ENCODE measurements around the gene TIMM17B. TPM values are rescaled to one million over a fixed set of nuclear protein-coding genes. Genes with fewer than 3 reads are reported as not detected.

Gene TIMM17B
- total RNA-seq (ENCODE audit: low replicate concordance), result 48.7 and 105 TPM in 2 replicates

GRCh38 chrX:48897625-48898306, at the start of gene TIMM17B, which contains the start of gene PQBP1:
Gene TIMM17B (minus strand): TSS chrX:48897768. CDS start chrX:48897749, 19 bp downstream.
Gene PQBP1 (plus strand): TSS chrX:48897930. CDS start chrX:48898510, 580 bp downstream.
- Histone ChIP-seq H2AFZ (replicated peaks) (peak within 1 kb of the TSS; percentile 65), H3K4me2 (peak within 1 kb of the TSS; percentile 90), H3K9ac (peak within 1 kb of the TSS; percentile 83), H3K27me3 (no peaks in the 10 kb centered on the region), H3F3A (ENCODE audit: low read depth) (peaks cover 3% of the 10 kb centered on the region), H3K4me3 (peak within 1 kb of the TSS; percentile 80), H4K20me1 (ENCODE audit: low read depth) (peaks cover 22% of the 10 kb centered on the region), H3K9me3 (ENCODE audit: low read depth) (no peaks in the 10 kb centered on the region), H3K36me3 (no peaks in the 10 kb centered on the region), H3K27ac (peak within 1 kb of the TSS; percentile 93), H3K4me1 (no peaks in the 10 kb centered on the region), H3K79me2 (ENCODE audit: low read depth) (peaks cover 44% of the 10 kb centered on the region)
- TF ChIP-seq EZH2phosphoT487 (IDR thresholded peaks at IDR 0.05), result no peak
- no peak for TF ChIP-seq CTCF (IDR thresholded peaks at IDR 0.05)
- no peak for TF ChIP-seq EZH2 (IDR thresholded peaks at IDR 0.05)
- peaks cover 13% of the 10 kb centered on the region for H3K9me3 Mint-ChIP-seq
- peaks cover 6% of the 10 kb centered on the region for H3K36me3 Mint-ChIP-seq
- peak within 1 kb of the TSS; percentile 91 for H3K4me3 Mint-ChIP-seq
- peaks cover 16% of the 10 kb centered on the region for H3K4me1 Mint-ChIP-seq
- peak; percentile 96 for DNase-seq (ENCODE audit: low spot score)
- peak within 1 kb of the TSS; percentile 86 for H3K27ac Mint-ChIP-seq
- peaks cover 7% of the 10 kb centered on the region for H3K27me3 Mint-ChIP-seq (ENCODE audit: insufficient read depth, low read depth)

- no peaks in the 10 kb centered on the region for H3K27me3 ChIP-seq
- H3K27ac Mint-ChIP-seq, result peak overlapping the region; percentile 13
These were observed 48.2 kb upstream of the TIMM17B start for GRCh38 chrX:48945517-48946348.

GRCh38 chrX:48942895-48943294, 45.3 kb upstream of the TIMM17B start:
- H3K4me3 ChIP-seq, result no peak overlapping the region
- no peak overlapping the region for H3K27ac ChIP-seq
- TF ChIP-seq EZH2phosphoT487 (IDR thresholded peaks at IDR 0.05) (no peak), EZH2 (IDR thresholded peaks at IDR 0.05) (no peak), CTCF (IDR thresholded peaks at IDR 0.05) (no peak)
- peaks cover 2% of the 10 kb centered on the region for H3K36me3 Mint-ChIP-seq
- no peaks in the 10 kb centered on the region for H3K4me1 Mint-ChIP-seq
- no peak for DNase-seq (ENCODE audit: low spot score)
- H3K9me3 Mint-ChIP-seq, result peaks cover 6% of the 10 kb centered on the region
- H2AFZ ChIP-seq (replicated peaks), result no peak overlapping the region
- H3K4me2 ChIP-seq, result no peak overlapping the region
- peaks cover 22% of the 10 kb centered on the region for H4K20me1 ChIP-seq (ENCODE audit: low read depth)
- no peaks in the 10 kb centered on the region for H3K27me3 ChIP-seq
- peaks cover 6% of the 10 kb centered on the region for H3K27me3 Mint-ChIP-seq (ENCODE audit: insufficient read depth, low read depth)
- peaks cover 72% of the 10 kb centered on the region for H3K79me2 ChIP-seq (ENCODE audit: low read depth)
- H3K27ac Mint-ChIP-seq, result no peak overlapping the region
- H3K4me3 Mint-ChIP-seq, result no peak overlapping the region
- H3K36me3 ChIP-seq, result no peaks in the 10 kb centered on the region
- no peak overlapping the region for H3K9ac ChIP-seq
- H3K4me1 ChIP-seq, result no peaks in the 10 kb centered on the region
- no peaks in the 10 kb centered on the region for H3K9me3 ChIP-seq (ENCODE audit: low read depth)
- no peaks in the 10 kb centered on the region for H3F3A ChIP-seq (ENCODE audit: low read depth)

More at GRCh38 chrX:48945517-48946348, 48.2 kb upstream of the TIMM17B start:
- Histone ChIP-seq H4K20me1 (ENCODE audit: low read depth) (peaks cover 19% of the 10 kb centered on the region), H3K4me3 (no peak overlapping the region), H3K79me2 (ENCODE audit: low read depth) (peaks cover 58% of the 10 kb centered on the region), H3K36me3 (no peaks in the 10 kb centered on the region), H2AFZ (replicated peaks) (no peak overlapping the region), H3K9me3 (ENCODE audit: low read depth) (no peaks in the 10 kb centered on the region), H3F3A (ENCODE audit: low read depth) (no peaks in the 10 kb centered on the region), H3K27ac (peak overlapping the region; percentile 9), H3K4me1 (no peaks in the 10 kb centered on the region), H3K4me2 (no peak overlapping the region), H3K9ac (no peak overlapping the region)
- Mint-ChIP-seq H3K27me3 (ENCODE audit: insufficient read depth, low read depth) (peaks cover 6% of the 10 kb centered on the region), H3K4me3 (no peak overlapping the region), H3K4me1 (no peaks in the 10 kb centered on the region), H3K9me3 (peaks cover 3% of the 10 kb centered on the region), H3K36me3 (peaks cover 4% of the 10 kb centered on the region)
- TF ChIP-seq EZH2phosphoT487 (IDR thresholded peaks at IDR 0.05) (no peak), CTCF (IDR thresholded peaks at IDR 0.05) (peak; percentile 76)
- peak; percentile 74 for DNase-seq (ENCODE audit: low spot score)
